ENCODE results near the gene TNFRSF1A. TPM values are rescaled to one million over a fixed set of nuclear protein-coding genes. Genes with fewer than 3 reads are reported as not detected.

TNFRSF1A gene
- polyA plus RNA-seq, 1 donor (not counting 4 experiments of a cell fraction or from before 2014, with no cell fraction given), result 101 TPM

DNA sequence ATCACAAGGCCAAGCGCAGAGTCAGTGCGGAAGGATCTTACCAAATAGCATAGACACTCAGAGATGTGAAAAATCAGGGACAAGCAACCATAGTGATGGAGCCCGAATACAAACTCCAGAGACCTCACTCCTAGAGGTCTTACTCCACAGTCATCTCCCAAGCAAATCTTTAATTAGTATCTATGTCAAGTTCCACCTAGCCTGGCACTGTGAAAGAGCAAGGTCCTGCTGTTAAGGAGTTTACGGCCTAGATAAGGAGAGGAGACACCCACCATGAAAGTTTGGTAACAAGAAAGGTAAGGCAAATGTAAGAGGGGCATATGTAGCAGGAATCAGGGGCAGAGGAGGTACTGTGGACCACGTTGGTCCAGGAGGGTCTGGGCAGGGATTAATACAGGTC is 38.8 kb downstream of the TNFRSF1A start:
- dilution Hi-C loops (cut with MboI; ENCODE audit: extremely low pct_ligation_motif_present, low sequenced_read_pairs), result no loop called here
- H3K9me1 ChIP-seq (ENCODE audit: control insufficient read depth, extremely low read depth, insufficient read depth, low read length), result no peaks in the 10 kb centered on the region
- no peaks in the 10 kb centered on the region for H4K20me1 ChIP-seq (ENCODE audit: control insufficient read depth, extremely low read depth, insufficient read depth, low read length)
- H3K36me3 ChIP-seq (ENCODE audit: control insufficient read depth in 2 of 2, extremely low read depth in 1 of 2, insufficient read depth in 2 of 2, low read length in 2 of 2), result no peaks in the 10 kb centered on the region
- H2AFZ ChIP-seq (ENCODE audit: control insufficient read depth, low read length), result no peak overlapping the region
- FAIRE-seq, result no peak
- no peaks in the 10 kb centered on the region for H3K4me1 ChIP-seq (ENCODE audit: control insufficient read depth, extremely low read depth, insufficient read depth, low read length)
- TF ChIP-seq, protein P1, sequence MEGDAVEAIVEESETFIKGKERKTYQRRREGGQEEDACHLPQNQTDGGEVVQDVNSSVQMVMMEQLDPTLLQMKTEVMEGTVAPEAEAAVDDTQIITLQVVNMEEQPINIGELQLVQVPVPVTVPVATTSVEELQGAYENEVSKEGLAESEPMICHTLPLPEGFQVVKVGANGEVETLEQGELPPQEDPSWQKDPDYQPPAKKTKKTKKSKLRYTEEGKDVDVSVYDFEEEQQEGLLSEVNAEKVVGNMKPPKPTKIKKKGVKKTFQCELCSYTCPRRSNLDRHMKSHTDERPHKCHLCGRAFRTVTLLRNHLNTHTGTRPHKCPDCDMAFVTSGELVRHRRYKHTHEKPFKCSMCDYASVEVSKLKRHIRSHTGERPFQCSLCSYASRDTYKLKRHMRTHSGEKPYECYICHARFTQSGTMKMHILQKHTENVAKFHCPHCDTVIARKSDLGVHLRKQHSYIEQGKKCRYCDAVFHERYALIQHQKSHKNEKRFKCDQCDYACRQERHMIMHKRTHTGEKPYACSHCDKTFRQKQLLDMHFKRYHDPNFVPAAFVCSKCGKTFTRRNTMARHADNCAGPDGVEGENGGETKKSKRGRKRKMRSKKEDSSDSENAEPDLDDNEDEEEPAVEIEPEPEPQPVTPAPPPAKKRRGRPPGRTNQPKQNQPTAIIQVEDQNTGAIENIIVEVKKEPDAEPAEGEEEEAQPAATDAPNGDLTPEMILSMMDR (optimal IDR thresholded peaks at IDR 0.05 in 1 of 3, IDR thresholded peaks at IDR 0.05 in 1 of 3, conservative IDR thresholded peaks at IDR 0.05 in 1 of 3; ENCODE audit: extremely low read depth in 1 of 3, insufficient read depth in 2 of 3, low read length in 3 of 3), result no peak
- no peak for TF ChIP-seq EZH2 (IDR thresholded peaks at IDR 0.05; ENCODE audit: low read length)
- no peaks in the 10 kb centered on the region for H3K79me2 ChIP-seq (ENCODE audit: control insufficient read depth, insufficient read depth, low read length)
- H3K4me3 ChIP-seq (ENCODE audit: control insufficient read depth in 2 of 3, extremely low read depth in 1 of 3, insufficient read depth in 2 of 3, low read depth in 1 of 3, low read length in 3 of 3), result no peak overlapping the region
- no peaks in the 10 kb centered on the region for H3K9me3 ChIP-seq (ENCODE audit: control insufficient read depth, low read depth, low read length)
- no peak for DNase-seq (ENCODE audit: low read depth, low spot score)
- no peaks in the 10 kb centered on the region for H3K27me3 ChIP-seq (ENCODE audit: control insufficient read depth, extremely low read depth, insufficient read depth, low read length)
- H3K27ac ChIP-seq (ENCODE audit: control insufficient read depth, insufficient read depth, low read length), result no peak overlapping the region
- no peak overlapping the region for H3K4me2 ChIP-seq (ENCODE audit: control insufficient read depth, extremely low read depth, insufficient read depth, low read depth, low read length)
- no peak overlapping the region for H3K9ac ChIP-seq (ENCODE audit: control insufficient read depth, extremely low read depth, insufficient read depth, low read length)

GRCh38 chr12:6302621-6303020 is 39.3 kb downstream of the TNFRSF1A start:
- no peak overlapping the region for H2AFZ ChIP-seq (ENCODE audit: control insufficient read depth, low read length)
- H3K9me3 ChIP-seq (ENCODE audit: control insufficient read depth, low read depth, low read length), result no peaks in the 10 kb centered on the region
- dilution Hi-C loops (cut with MboI; ENCODE audit: extremely low pct_ligation_motif_present, low sequenced_read_pairs), result no loop called here
- H3K27me3 ChIP-seq (ENCODE audit: control insufficient read depth, extremely low read depth, insufficient read depth, low read length), result no peaks in the 10 kb centered on the region
- no peaks in the 10 kb centered on the region for H3K9me1 ChIP-seq (ENCODE audit: control insufficient read depth, extremely low read depth, insufficient read depth, low read length)
- FAIRE-seq (no peak), DNase-seq (ENCODE audit: low read depth, low spot score) (no peak)
- H3K79me2 ChIP-seq (ENCODE audit: control insufficient read depth, insufficient read depth, low read length), result no peaks in the 10 kb centered on the region
- peaks cover 2% of the 10 kb centered on the region for H3K4me1 ChIP-seq (ENCODE audit: control insufficient read depth, extremely low read depth, insufficient read depth, low read length)
- TF ChIP-seq, protein P1 (optimal IDR thresholded peaks at IDR 0.05 in 1 of 3, IDR thresholded peaks at IDR 0.05 in 1 of 3, conservative IDR thresholded peaks at IDR 0.05 in 1 of 3; ENCODE audit: extremely low read depth in 1 of 3, insufficient read depth in 2 of 3, low read length in 3 of 3), result no peak
- no peak for TF ChIP-seq EZH2 (IDR thresholded peaks at IDR 0.05; ENCODE audit: low read length)
- no peak overlapping the region for H3K9ac ChIP-seq (ENCODE audit: control insufficient read depth, extremely low read depth, insufficient read depth, low read length)
- H3K4me3 ChIP-seq (ENCODE audit: control insufficient read depth in 2 of 3, extremely low read depth in 1 of 3, insufficient read depth in 2 of 3, low read depth in 1 of 3, low read length in 3 of 3), result no peak overlapping the region
- no peak overlapping the region for H3K27ac ChIP-seq (ENCODE audit: control insufficient read depth, insufficient read depth, low read length)
- no peaks in the 10 kb centered on the region for H4K20me1 ChIP-seq (ENCODE audit: control insufficient read depth, extremely low read depth, insufficient read depth, low read length)
- H3K4me2 ChIP-seq (ENCODE audit: control insufficient read depth, extremely low read depth, insufficient read depth, low read depth, low read length), result no peak overlapping the region
- H3K36me3 ChIP-seq (ENCODE audit: control insufficient read depth in 2 of 2, extremely low read depth in 1 of 2, insufficient read depth in 2 of 2, low read length in 2 of 2), result no peaks in the 10 kb centered on the region

All from keratinocyte (primary cell).